Fibroblast of pulmonary artery (primary cell): ENCODE measurements around the gene ABRACL.

ENCODE experiments used
- DNase-seq: peaks from one replicate; pipeline ENCODE4 v3.0.0-alpha.2; 2010; ENCODE audit warnings: low read depth
- H3K4me3 ChIP-seq: replicated peaks from 2 replicates; pipeline ENCODE4 v1.5.1; 2011; ENCODE audit warnings: low read depth, mild to moderate bottlenecking, control low read depth, low read length, moderate library complexity
- TF ChIP-seq, protein P1 (sequence below): IDR thresholded peaks from 2 replicates; pipeline ENCODE4 v1.5.1; 2011; ENCODE audit warnings: mild to moderate bottlenecking, control low read depth, low read length, inconsistent platforms; ENCODE audit errors: missing control alignments

Gene ABRACL, protein sequence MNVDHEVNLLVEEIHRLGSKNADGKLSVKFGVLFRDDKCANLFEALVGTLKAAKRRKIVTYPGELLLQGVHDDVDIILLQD

DNA sequence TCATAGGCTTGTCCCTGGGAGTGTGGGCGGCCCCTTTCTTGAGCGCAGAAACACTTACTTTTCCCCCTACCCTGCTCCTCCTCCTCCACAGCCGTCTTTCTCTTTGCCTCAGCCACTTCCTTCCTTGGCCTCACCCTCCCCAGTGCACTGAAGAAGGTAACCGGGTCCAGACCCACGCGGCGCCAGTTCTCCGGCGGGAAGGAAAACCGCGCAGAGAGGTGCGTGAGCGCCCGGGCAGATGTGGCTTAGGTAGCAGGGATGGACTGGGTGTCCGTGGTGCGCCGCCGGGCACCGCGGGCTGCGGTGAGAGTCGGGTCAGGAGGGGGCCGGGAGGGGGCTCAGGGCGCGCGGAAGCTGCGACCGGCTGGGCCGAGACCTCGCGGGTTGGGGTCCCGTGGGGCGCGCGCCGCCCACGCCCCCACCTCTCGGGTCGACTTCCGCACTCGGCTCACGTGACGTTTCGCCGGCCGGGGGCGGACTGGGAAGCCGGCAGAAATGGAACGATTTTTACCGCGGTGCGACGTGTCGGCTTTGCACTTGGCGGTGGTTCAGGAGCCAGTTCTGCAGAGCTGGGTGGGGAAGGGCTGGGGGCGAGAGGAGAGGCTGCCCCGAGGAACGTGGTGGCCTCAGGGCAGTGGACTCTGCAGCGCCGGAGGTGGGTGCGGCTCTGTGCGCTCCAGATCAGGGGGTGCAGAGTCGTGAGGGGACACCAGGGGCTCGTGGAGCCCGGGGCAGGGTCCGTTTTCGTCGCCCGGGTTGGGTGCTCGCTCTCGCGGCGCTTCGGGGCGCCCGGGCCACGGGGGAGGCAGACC is at the start of gene ABRACL:
Gene ABRACL (plus strand): TSS at position 88 of the 812 bp plus-strand sequence. CDS start 5,416 bp downstream, outside the sequence.
- peak; percentile 73 for DNase-seq
- peak within 1 kb of the TSS; percentile 91 for H3K4me3 ChIP-seq
- TF ChIP-seq, protein P1, sequence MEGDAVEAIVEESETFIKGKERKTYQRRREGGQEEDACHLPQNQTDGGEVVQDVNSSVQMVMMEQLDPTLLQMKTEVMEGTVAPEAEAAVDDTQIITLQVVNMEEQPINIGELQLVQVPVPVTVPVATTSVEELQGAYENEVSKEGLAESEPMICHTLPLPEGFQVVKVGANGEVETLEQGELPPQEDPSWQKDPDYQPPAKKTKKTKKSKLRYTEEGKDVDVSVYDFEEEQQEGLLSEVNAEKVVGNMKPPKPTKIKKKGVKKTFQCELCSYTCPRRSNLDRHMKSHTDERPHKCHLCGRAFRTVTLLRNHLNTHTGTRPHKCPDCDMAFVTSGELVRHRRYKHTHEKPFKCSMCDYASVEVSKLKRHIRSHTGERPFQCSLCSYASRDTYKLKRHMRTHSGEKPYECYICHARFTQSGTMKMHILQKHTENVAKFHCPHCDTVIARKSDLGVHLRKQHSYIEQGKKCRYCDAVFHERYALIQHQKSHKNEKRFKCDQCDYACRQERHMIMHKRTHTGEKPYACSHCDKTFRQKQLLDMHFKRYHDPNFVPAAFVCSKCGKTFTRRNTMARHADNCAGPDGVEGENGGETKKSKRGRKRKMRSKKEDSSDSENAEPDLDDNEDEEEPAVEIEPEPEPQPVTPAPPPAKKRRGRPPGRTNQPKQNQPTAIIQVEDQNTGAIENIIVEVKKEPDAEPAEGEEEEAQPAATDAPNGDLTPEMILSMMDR = no peak

DNA sequence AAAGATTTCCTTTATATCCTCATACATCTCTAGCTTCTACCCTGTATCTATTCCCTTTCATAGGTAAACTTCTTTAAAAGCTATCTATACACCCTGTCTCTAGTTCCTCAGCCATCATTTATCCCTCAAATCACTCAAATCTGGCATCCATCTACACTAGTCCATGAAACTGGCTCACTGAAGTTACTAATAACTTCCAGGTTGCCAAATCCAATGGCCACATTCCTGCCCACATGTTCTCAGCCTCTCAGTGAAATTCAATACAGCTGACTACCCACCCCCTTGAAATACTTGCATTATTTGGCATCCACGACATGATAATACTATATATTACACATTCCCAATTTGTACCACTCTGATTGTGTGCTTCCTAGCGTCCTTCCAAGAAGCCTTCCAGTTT is 49.2 kb upstream of the ABRACL start:
- TF ChIP-seq, protein P1 = no peak
- peak; percentile 19 for DNase-seq
- no peak overlapping the region for H3K4me3 ChIP-seq

DNA sequence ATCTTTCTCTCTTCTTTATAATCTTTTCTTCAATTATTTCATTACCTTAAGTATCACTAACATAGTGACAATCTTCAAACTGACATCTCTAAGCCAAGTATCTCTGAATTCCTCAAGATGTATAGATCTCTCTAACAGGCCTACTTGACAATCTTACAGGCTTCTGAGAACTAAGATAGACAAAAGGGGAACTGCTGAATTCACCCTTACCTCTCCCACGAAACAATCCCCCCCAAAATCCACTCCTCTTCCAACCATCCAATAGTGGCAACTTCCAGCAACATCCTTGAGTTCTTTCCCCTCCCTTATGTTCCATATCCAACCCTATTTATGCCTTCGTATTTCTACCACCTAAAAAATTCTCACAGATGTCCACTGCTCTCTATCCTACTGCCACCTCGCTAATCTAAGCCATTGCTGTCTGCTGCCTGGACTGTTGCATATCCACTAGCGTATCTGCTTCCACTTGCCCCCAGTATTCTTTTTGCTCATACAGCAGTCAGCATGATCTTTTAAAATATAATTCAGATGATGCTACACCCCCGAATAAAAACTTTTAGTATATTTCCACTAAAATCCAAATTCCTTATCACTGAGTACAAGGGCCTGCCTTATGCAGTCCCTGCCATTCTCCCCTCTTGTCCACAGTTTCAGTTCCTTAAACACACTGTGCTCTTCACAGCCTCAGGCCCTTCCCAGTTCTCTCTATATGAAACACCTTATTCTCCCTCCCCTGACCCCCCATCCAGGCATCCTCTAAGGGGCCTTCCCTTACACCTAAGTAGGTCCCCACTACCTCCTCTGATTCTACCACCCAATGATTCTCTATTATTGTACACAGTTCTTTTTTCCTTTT is 48.5 kb upstream of the ABRACL start:
- no peak for DNase-seq
- TF ChIP-seq, protein P1 = no peak
- no peak overlapping the region for H3K4me3 ChIP-seq

DNA sequence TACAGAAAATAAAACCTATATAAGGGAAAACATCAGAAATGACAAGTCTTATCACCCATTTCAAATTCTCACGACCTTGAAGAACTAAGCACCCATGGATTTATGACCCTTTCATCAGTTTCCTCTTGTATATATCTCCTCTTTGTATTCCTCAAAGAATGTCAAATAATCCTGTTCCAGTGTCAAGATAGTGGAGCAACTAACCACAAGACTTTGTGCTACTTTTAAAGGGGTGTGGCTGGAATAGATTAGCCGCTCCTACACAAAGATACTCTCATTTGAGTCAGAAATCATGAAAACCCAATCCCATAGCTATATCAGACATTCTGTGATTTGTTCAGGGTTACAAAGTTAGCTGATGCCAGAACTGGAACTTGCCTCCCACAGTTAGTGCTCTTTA is 47.1 kb upstream of the ABRACL start:
- H3K4me3 ChIP-seq = no peak overlapping the region
- TF ChIP-seq, protein P1 = no peak
- peak; percentile 33 for DNase-seq

DNA sequence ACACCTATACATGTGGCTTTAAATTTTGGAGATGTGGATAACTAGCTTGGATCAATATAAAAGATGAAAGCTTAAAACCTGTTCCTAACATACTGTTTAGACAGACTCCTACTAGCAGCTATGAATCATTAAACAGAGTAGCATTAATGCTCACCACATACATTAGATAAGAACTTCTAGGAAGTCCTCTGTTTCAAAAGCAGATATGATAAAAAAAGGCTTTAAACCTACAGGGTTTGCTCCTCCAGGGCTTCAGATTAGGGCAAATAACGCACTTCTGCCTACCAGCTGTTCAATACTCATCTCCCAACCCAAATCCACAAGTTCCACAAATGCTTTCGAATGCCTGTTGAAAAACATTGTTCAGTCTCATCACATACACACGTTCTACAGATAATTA is 42.0 kb upstream of the ABRACL start:
- DNase-seq = peak; percentile 22
- TF ChIP-seq, protein P1 = no peak
- peak overlapping the region; percentile 82 for H3K4me3 ChIP-seq

DNA sequence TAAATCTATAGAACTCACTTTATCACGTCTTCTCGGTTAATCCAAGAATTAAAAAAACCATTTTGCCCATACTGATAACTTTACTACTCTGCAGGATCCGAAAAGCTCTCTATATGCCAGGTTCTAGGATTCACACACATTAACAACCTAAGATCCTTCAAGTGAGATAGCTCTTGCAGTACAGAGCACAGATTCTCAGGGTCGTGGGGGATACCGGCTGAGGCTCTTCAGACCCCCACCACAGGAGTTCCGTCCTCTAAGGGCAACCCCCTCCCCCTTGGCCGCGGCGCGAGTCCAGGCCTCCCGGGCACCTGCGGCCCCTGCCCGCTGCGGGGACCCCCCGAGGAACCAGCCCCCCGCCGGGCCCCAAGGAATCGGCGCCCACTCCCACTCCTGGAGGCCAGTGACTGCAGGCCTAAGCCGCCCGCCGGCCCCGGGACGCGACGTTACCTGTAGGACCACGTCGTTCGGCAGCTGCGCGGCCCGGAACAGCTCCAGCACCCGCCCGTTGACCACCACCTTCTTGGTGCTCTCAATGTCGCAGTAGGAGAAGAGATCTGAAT is 41.4 kb upstream of the ABRACL start:
- TF ChIP-seq, protein P1 = no peak
- DNase-seq = no peak
- H3K4me3 ChIP-seq = peak overlapping the region; percentile 82
